ENCODE data around the gene PAM. TPM values are rescaled to one million over a fixed set of nuclear protein-coding genes. Genes with fewer than 3 reads are reported as not detected.

PAM gene
- total RNA-seq, 2 experiments from 2014 or later = 63.4 to 65.8 TPM

DNA sequence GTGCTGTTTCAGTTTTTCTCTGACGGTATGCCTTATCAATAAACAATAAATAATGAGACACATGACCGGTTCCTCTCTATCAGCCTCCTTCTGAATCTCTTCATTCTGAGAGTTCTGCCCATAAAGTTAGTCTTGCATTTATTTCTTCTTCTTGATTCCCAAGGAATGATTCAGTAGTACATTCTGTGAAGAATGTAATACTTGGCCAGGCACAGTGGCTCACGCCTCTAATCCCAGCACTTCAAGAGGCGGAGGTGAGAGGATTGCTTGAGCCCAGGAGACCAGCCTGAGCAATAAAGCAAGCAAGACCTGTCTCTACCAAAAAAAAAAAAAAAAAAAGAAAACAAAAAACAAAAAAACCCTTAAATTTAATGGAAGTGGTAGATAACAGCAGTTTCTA lies 53.9 kb downstream of the PAM start:
- TF ChIP-seq CTCF (IDR thresholded peaks at IDR 0.05) = no peak
- ATAC-seq = no peak
- peaks cover 11% of the 10 kb centered on the region for H3K36me3 Mint-ChIP-seq (ENCODE audit: low read depth)
- H3K4me1 Mint-ChIP-seq (ENCODE audit: low read depth) = peaks cover 10% of the 10 kb centered on the region
- no peaks in the 10 kb centered on the region for H3K9me3 Mint-ChIP-seq
- intact Hi-C loops (cut with micrococcal nuclease) = no loop called here
- POLR2A ChIA-PET = no interaction called here
- H3K4me3 Mint-ChIP-seq = no peak overlapping the region
- CTCF ChIA-PET = no interaction called here
- no peaks in the 10 kb centered on the region for H3K27me3 Mint-ChIP-seq
- no peak overlapping the region for H3K27ac Mint-ChIP-seq
- no peak for DNase-seq

DNA sequence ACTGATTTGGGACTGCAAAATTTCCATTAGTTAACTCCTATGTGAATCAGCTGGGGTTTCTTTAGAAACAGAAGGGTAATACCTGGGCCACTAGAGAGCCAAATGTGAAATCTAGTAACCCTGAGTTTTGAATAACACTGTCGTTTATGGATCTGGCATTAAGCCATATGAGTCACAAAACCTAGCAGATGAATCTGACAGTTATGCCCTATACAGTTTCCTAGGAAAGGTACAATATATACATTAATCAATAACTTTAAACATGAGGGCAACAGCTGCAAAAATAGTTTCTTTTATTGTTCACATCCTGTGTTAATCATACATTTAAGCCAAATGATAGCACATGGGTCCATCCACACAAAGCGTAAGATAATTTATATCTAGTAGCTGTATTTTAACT lies 56.9 kb downstream of the PAM start:
- Mint-ChIP-seq H3K27me3 (no peaks in the 10 kb centered on the region), H3K4me3 (no peak overlapping the region), H3K36me3 (ENCODE audit: low read depth) (peaks cover 7% of the 10 kb centered on the region), H3K9me3 (no peaks in the 10 kb centered on the region), H3K4me1 (ENCODE audit: low read depth) (peaks cover 22% of the 10 kb centered on the region), H3K27ac (no peak overlapping the region)
- no peak for TF ChIP-seq CTCF (IDR thresholded peaks at IDR 0.05)
- CTCF ChIA-PET = no interaction called here
- ATAC-seq (no peak), DNase-seq (no peak)
- POLR2A ChIA-PET = no interaction called here
- intact Hi-C loops (cut with micrococcal nuclease) = no loop called here

- no peaks in the 10 kb centered on the region for H3K27me3 Mint-ChIP-seq
- no peak for TF ChIP-seq CTCF (IDR thresholded peaks at IDR 0.05)
- ChIA-PET CTCF (interaction anchor here (2.1 kb wide), 1 partner anchor 12 kb away, joined by 4 read pairs; no protein-coding TSS in a partner anchor), POLR2A (interaction anchor here (0.6 kb wide), 1 partner anchor 221 kb away, joined by 3 read pairs; no protein-coding TSS in a partner anchor)
- H3K9me3 Mint-ChIP-seq = no peaks in the 10 kb centered on the region
- peaks cover 15% of the 10 kb centered on the region for H3K4me1 Mint-ChIP-seq (ENCODE audit: low read depth)
- H3K36me3 Mint-ChIP-seq (ENCODE audit: low read depth) = peaks cover 2% of the 10 kb centered on the region
- intact Hi-C loops (cut with micrococcal nuclease) = no loop called here
- H3K27ac Mint-ChIP-seq = no peak overlapping the region
- H3K4me3 Mint-ChIP-seq = no peak overlapping the region
- DNase-seq (no peak), ATAC-seq (no peak)
These were observed 58.6 kb downstream of the PAM start for GRCh38 chr5:102813740-102814139.

GRCh38 chr5:102815084-102815483 lies 60.0 kb downstream of the PAM start:
- Mint-ChIP-seq H3K36me3 (ENCODE audit: low read depth) (peaks cover 2% of the 10 kb centered on the region), H3K9me3 (no peaks in the 10 kb centered on the region), H3K4me1 (ENCODE audit: low read depth) (peaks cover 15% of the 10 kb centered on the region), H3K4me3 (no peak overlapping the region), H3K27ac (no peak overlapping the region), H3K27me3 (no peaks in the 10 kb centered on the region)
- CTCF ChIA-PET = no interaction called here
- intact Hi-C loops (cut with micrococcal nuclease) = no loop called here
- ATAC-seq (no peak), DNase-seq (no peak)
- no peak for TF ChIP-seq CTCF (IDR thresholded peaks at IDR 0.05)
- POLR2A ChIA-PET = interaction anchor here (0.8 kb wide), 1 partner anchor 10 kb away, joined by 3 read pairs; no protein-coding TSS in a partner anchor

- CTCF ChIA-PET = no interaction called here
- Mint-ChIP-seq H3K4me3 (no peak overlapping the region), H3K36me3 (ENCODE audit: low read depth) (peaks cover 1% of the 10 kb centered on the region), H3K9me3 (no peaks in the 10 kb centered on the region), H3K27ac (no peak overlapping the region), H3K4me1 (ENCODE audit: low read depth) (peaks cover 15% of the 10 kb centered on the region), H3K27me3 (no peaks in the 10 kb centered on the region)
- DNase-seq = no peak
- ATAC-seq = no peak
- POLR2A ChIA-PET = no interaction called here
- intact Hi-C loops (cut with micrococcal nuclease) = no loop called here
- no peak for TF ChIP-seq CTCF (IDR thresholded peaks at IDR 0.05)
These were observed 60.6 kb downstream of the PAM start for GRCh38 chr5:102815540-102816332.
